ENCODE results near the gene FBXO21.

FBXO21 gene

GRCh38 chr12:117190210-117190781 lies at the start of gene FBXO21:
TSS of gene FBXO21 (minus strand) at chr12:117190470. CDS start at chr12:117190456, 14 bp downstream.
- peak; percentile 66 for DNase-seq (ENCODE audit: low read depth)
- TF ChIP-seq, protein P1, sequence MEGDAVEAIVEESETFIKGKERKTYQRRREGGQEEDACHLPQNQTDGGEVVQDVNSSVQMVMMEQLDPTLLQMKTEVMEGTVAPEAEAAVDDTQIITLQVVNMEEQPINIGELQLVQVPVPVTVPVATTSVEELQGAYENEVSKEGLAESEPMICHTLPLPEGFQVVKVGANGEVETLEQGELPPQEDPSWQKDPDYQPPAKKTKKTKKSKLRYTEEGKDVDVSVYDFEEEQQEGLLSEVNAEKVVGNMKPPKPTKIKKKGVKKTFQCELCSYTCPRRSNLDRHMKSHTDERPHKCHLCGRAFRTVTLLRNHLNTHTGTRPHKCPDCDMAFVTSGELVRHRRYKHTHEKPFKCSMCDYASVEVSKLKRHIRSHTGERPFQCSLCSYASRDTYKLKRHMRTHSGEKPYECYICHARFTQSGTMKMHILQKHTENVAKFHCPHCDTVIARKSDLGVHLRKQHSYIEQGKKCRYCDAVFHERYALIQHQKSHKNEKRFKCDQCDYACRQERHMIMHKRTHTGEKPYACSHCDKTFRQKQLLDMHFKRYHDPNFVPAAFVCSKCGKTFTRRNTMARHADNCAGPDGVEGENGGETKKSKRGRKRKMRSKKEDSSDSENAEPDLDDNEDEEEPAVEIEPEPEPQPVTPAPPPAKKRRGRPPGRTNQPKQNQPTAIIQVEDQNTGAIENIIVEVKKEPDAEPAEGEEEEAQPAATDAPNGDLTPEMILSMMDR (conservative IDR thresholded peaks at IDR 0.05; ENCODE audit: control insufficient read depth, insufficient read depth, low read depth, low read length) = no peak
- H3K4me3 ChIP-seq (ENCODE audit: control insufficient read depth, low read depth, low read length) = peak within 1 kb of the TSS; percentile 80

GRCh38 chr12:117236456-117237001 lies 46.3 kb upstream of the FBXO21 start:
- DNase-seq (ENCODE audit: low read depth) = peak; percentile 65
- TF ChIP-seq, protein P1 (conservative IDR thresholded peaks at IDR 0.05; ENCODE audit: control insufficient read depth, insufficient read depth, low read depth, low read length) = peak; percentile 72

DNA sequence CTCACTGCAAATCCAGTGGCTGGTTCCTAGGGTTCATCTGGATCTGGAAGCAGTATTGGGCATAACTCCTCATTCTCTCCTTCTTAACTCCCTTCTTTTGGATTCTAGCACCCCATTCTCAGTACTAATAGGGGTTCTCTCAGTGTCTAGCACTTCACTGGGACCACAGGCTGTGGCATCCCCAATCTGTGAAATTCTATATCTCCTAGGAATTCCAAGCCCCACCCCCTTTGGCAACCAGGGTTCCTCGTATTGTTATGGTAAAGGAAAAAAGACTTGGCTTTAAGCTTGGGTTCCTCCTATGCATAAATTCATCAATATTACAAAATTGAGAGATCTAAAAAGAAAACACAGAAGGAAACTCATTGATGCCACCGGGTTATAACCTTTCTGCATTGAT lies 45.0 kb upstream of the FBXO21 start:
- H3K4me3 ChIP-seq (ENCODE audit: control insufficient read depth, low read depth, low read length) = no peak overlapping the region
- TF ChIP-seq, protein P1 (conservative IDR thresholded peaks at IDR 0.05; ENCODE audit: control insufficient read depth, insufficient read depth, low read depth, low read length) = no peak
- DNase-seq (ENCODE audit: low read depth) = no peak

More at GRCh38 chr12:117236456-117237001, 46.3 kb upstream of the FBXO21 start:
- no peak overlapping the region for H3K4me3 ChIP-seq (ENCODE audit: control insufficient read depth, low read depth, low read length)

DNA sequence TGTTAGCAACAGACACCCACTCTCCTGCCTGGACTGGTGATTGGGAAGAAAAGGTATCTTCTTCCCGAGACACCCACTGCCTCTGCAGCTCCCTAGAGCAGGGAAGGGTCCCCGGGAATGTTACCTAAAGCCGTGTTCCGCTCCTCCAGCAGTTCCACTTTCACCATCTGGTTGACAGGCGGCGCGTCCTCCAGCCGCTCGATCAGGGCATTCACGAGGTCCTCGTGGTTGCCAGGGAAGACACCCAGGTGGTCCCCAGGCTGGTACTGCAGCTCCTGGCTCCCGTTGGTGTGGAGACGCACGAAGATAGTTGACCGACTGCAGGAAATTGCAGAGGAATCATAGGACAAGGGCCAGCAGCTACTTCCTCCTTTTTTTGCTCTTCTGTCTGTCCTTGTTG lies 44.2 kb upstream of the FBXO21 start:
- no peak overlapping the region for H3K4me3 ChIP-seq (ENCODE audit: control insufficient read depth, low read depth, low read length)
- DNase-seq (ENCODE audit: low read depth) = no peak
- TF ChIP-seq, protein P1 (conservative IDR thresholded peaks at IDR 0.05; ENCODE audit: control insufficient read depth, insufficient read depth, low read depth, low read length) = no peak

DNA sequence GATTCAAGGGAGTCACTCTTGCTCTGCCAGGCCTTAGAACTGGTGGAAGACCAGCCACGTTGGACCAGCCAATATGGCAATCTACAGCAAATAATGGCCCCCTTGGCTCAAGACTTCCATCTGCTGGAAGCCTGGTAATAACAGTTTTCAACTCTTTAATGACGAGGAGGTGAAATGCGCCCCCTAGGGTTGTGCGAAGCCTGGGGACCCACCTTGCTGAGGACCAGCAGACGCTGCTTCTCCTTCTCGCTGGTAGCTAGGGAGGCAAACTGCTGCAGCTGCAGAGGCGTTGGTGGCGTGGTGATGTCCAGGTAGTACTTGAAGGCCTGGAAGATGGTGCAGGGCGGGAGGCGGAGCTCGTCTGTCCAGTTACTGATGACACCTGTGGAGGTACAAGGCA lies 41.5 kb upstream of the FBXO21 start:
- H3K4me3 ChIP-seq (ENCODE audit: control insufficient read depth, low read depth, low read length) = no peak overlapping the region
- TF ChIP-seq, protein P1 (conservative IDR thresholded peaks at IDR 0.05; ENCODE audit: control insufficient read depth, insufficient read depth, low read depth, low read length) = peak; percentile 6

GRCh38 chr12:117228239-117228638 lies 38.0 kb upstream of the FBXO21 start:
- peak; percentile 6 for DNase-seq (ENCODE audit: low read depth)
- TF ChIP-seq, protein P1 (conservative IDR thresholded peaks at IDR 0.05; ENCODE audit: control insufficient read depth, insufficient read depth, low read depth, low read length) = no peak
- no peak overlapping the region for H3K4me3 ChIP-seq (ENCODE audit: control insufficient read depth, low read depth, low read length)

More for the DNA sequence above, 41.5 kb upstream of the FBXO21 start:
- no peak for DNase-seq (ENCODE audit: low read depth)

Measured in fibroblast of mammary gland (primary cell).